ENCODE measurements around the gene REEP3. TPM values are rescaled to one million over a fixed set of nuclear protein-coding genes. Genes with fewer than 3 reads are reported as not detected.
A peak's percentile ranks its signal among the peaks of the same experiment; 100 is the strongest.

REEP3 gene
- total and polyA plus RNA-seq, 2 of the 8 experiments (the other 6 are each of a cell fraction or from before 2014, with no cell fraction given) = 5.8 to 31.5 TPM

DNA sequence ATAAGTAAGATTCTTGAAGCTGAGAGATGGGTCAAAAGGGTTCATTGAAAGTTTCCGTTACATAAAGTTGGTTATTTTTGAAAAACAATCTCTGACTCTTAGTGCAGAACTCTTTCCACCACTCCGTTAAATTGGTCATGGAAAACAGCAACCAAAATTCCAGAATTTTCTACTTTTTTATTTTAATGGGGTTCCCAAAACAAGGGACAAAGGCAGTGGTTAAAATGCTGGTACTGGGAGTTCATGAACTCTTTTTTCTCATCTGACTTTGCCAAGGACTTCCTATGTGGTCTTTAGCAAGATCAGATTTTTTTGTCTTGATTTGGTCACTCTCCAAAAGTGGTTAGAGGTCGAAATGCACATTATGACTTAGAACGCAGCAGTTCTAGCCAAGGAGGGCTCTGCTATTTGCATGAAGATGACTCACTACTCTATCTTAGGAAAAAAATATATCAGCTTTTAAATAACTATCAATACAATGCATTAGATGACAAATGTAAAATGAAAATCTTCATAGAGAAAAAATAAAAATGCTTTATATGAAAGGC, 145.7 kb downstream of the REEP3 start:
- Histone ChIP-seq H3K56ac (replicated peaks; ENCODE audit: insufficient read length, low read depth, low read length) (no peak overlapping the region), H4K5ac (ENCODE audit: insufficient read length, low read depth, low read length) (no peak overlapping the region), H3K79me1 (ENCODE audit: low read depth, low read length) (no peaks in the 10 kb centered on the region), H2BK5ac (ENCODE audit: low read depth, low read length) (no peak overlapping the region), H3K9ac (replicated peaks in 1 of 4; ENCODE audit: extremely low read depth in 1 of 4, low read depth in 3 of 4, low read length in 3 of 4) (no peak overlapping the region), H3K27me3 (replicated peaks in 1 of 4; ENCODE audit: control insufficient read depth in 3 of 4, extremely low read depth in 1 of 4, insufficient read depth in 3 of 4, low read length in 3 of 4) (no peaks in the 10 kb centered on the region), H2AK5ac (ENCODE audit: low read depth, low read length) (no peak overlapping the region), H3K23me2 (ENCODE audit: low read depth, low read length) (no peaks in the 10 kb centered on the region), H3K9me3 (ENCODE audit: insufficient read depth in 2 of 2, low read depth in 1 of 2, low read length in 1 of 2) (no peaks in the 10 kb centered on the region), H2AFZ (ENCODE audit: low read length) (0 out of 2 replicates have a peak overlapping the region, but pooled peaks have one; percentile 63), H3K4me2 (ENCODE audit: insufficient read depth in 1 of 2, low read depth in 2 of 2, low read length in 2 of 2) (no peak overlapping the region), H2BK120ac (replicated peaks; ENCODE audit: low read depth, low read length) (no peak overlapping the region), H4K20me1 (replicated peaks in 1 of 2; ENCODE audit: control insufficient read depth in 1 of 2, insufficient read depth in 2 of 2, low read length in 2 of 2) (no peaks in the 10 kb centered on the region), H2BK12ac (ENCODE audit: low read depth, low read length) (no peak overlapping the region), H2BK15ac (ENCODE audit: low read length) (no peak overlapping the region), H3K14ac (ENCODE audit: insufficient read length) (no peak overlapping the region), H3K4me3 (ENCODE audit: extremely low read depth in 1 of 4, insufficient read depth in 2 of 4, low read depth in 3 of 4, low read length in 4 of 4) (no peak overlapping the region), H3K18ac (ENCODE audit: extremely low read depth, low read length) (no peak overlapping the region), H3K4me1 (replicated peaks in 1 of 4; ENCODE audit: control insufficient read depth in 3 of 4, insufficient read depth in 4 of 4, low read length in 3 of 4) (peaks cover 3 to 18% (median 14%) of the 10 kb centered on the region in 4 experiments; a peak in 5 of 7 replicates), H3K23ac (ENCODE audit: insufficient read length) (no peak overlapping the region), H3K27ac (ENCODE audit: low read depth, low read length) (no peak overlapping the region), H3K79me2 (ENCODE audit: control insufficient read depth in 1 of 2, insufficient read depth in 2 of 2, low read length in 2 of 2) (no peaks in the 10 kb centered on the region), H2BK20ac (ENCODE audit: low read length) (no peak overlapping the region), H4K91ac (replicated peaks; ENCODE audit: insufficient read length, low read length) (no peak overlapping the region), H3K36me3 (ENCODE audit: control insufficient read depth in 2 of 4, insufficient read depth in 4 of 4, low read length in 3 of 4) (no peaks in the 10 kb centered on the region), H3K4ac (replicated peaks; ENCODE audit: insufficient read length, low read depth, low read length) (no peak overlapping the region), H4K8ac (ENCODE audit: extremely low read depth, insufficient read depth, low read length) (no peak overlapping the region)
- TF ChIP-seq NRF1 (IDR thresholded peaks at IDR 0.05; ENCODE audit: low read depth, low read length) (no peak), BCL11A (IDR thresholded peaks at IDR 0.05; ENCODE audit: low read depth in 2 of 2, low read length in 2 of 2) (no peak), YY1 (IDR thresholded peaks at IDR 0.05; ENCODE audit: low read depth, low read length) (no peak), MAFK (IDR thresholded peaks at IDR 0.05; ENCODE audit: low read depth, low read length) (no peak), SUZ12 (IDR thresholded peaks at IDR 0.05; ENCODE audit: low read length) (no peak)
- TF ChIP-seq, protein P1, sequence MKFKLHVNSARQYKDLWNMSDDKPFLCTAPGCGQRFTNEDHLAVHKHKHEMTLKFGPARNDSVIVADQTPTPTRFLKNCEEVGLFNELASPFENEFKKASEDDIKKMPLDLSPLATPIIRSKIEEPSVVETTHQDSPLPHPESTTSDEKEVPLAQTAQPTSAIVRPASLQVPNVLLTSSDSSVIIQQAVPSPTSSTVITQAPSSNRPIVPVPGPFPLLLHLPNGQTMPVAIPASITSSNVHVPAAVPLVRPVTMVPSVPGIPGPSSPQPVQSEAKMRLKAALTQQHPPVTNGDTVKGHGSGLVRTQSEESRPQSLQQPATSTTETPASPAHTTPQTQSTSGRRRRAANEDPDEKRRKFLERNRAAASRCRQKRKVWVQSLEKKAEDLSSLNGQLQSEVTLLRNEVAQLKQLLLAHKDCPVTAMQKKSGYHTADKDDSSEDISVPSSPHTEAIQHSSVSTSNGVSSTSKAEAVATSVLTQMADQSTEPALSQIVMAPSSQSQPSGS (IDR thresholded peaks at IDR 0.05; ENCODE audit: low read length) = no peak
- WGBS, 2 experiments (ENCODE audit: extremely low coverage in 1 of 2, insufficient coverage in 1 of 2, insufficient read length in 1 of 2, insufficient replicate concordance in 2 of 2, low coverage in 1 of 2, low lambda C conversion rate in 2 of 2, missing lambda C conversion rate in 1 of 2) = 93% methylated on average over 4 of the region's 4 CpGs; no CpG with 5 or more reads in 1 of the 2 experiments
- POLR2A ChIA-PET (ENCODE audit: partially characterized antibody) = no interaction called here
- CTCF ChIA-PET (ENCODE audit: partially characterized antibody) = interaction anchor here (0.7 to 1.0 kb wide), 2 partner anchors 389 to 960 kb away, joined by 3 read pairs; no protein-coding TSS in a partner anchor
- no peak for DNase-seq (ENCODE audit: low read depth in 1 of 2, low spot score in 2 of 2)
- FAIRE-seq = no peak

All from H1 (cell line).